C4-2B (cell line): ENCODE measurements around the gene ANP32A.

ENCODE experiments used
- ZFX ChIP-seq: fragments of 450-650 bp; IDR thresholded peaks from 2 replicates; pipeline ENCODE4 v1.6.1; 2017
- TF ChIP-seq, protein P1 (sequence below): fragments of 450-650 bp; conservative IDR thresholded peaks from 2 replicates; pipeline ENCODE4 v1.5.1; 2017; ENCODE audit warnings: mild to moderate bottlenecking

DNA sequence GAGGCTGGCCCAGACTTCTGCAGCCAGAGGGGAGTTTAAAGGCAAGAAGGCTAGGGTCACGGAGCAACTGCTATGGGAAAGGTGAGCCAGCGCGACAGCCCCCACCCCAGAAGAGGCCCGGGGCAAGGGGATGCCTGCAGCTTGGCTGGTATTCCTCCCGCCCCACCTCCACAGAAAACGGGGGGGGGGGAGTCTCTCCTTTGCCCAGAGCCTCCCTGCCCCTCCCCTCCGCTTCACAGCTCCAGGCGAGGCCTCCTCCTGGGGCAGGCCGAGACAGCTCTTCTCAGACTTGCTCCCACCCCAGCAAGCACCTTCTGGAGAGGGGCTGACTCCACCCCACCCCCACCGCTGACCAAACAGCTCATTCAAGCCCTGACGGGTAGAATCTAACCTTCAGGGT lies 13.4 kb downstream of the ANP32A start:
- TF ChIP-seq, protein P1, sequence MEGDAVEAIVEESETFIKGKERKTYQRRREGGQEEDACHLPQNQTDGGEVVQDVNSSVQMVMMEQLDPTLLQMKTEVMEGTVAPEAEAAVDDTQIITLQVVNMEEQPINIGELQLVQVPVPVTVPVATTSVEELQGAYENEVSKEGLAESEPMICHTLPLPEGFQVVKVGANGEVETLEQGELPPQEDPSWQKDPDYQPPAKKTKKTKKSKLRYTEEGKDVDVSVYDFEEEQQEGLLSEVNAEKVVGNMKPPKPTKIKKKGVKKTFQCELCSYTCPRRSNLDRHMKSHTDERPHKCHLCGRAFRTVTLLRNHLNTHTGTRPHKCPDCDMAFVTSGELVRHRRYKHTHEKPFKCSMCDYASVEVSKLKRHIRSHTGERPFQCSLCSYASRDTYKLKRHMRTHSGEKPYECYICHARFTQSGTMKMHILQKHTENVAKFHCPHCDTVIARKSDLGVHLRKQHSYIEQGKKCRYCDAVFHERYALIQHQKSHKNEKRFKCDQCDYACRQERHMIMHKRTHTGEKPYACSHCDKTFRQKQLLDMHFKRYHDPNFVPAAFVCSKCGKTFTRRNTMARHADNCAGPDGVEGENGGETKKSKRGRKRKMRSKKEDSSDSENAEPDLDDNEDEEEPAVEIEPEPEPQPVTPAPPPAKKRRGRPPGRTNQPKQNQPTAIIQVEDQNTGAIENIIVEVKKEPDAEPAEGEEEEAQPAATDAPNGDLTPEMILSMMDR, result no peak
- no peak for TF ChIP-seq ZFX
